ENCODE results near the gene SERPINA10. TPM values are rescaled to one million over a fixed set of nuclear protein-coding genes. Genes with fewer than 3 reads are reported as not detected.
A peak's percentile ranks its signal among the peaks of the same experiment; 100 is the strongest.

SERPINA10 gene
- total and polyA plus RNA-seq, 2 of the 13 experiments (the other 11 are each of a cell fraction or from before 2014, with no cell fraction given) = 20.1 to 20.2 TPM

- no peak for TF ChIP-seq SRSF1 (optimal IDR thresholded peaks at IDR 0.05; ENCODE audit: low read depth, low read length)
Measured at GRCh38 chr14:94334872-94335271, 41.8 kb upstream of the SERPINA10 start (continued).

- H3K27me3 ChIP-seq (ENCODE audit: control insufficient read depth in 1 of 2, insufficient read depth in 2 of 2, low read length in 2 of 2) = no peaks in the 10 kb centered on the region
- H3K4me1 ChIP-seq (ENCODE audit: insufficient read depth, low read length) = peaks cover 69% of the 10 kb centered on the region
- no peaks in the 10 kb centered on the region for H3K36me3 ChIP-seq (replicated peaks in 1 of 2; ENCODE audit: control insufficient read depth in 1 of 2, insufficient read depth in 2 of 2, low read length in 2 of 2)
- no peaks in the 10 kb centered on the region for H4K20me1 ChIP-seq (ENCODE audit: insufficient read depth, low read length)
- no peaks in the 10 kb centered on the region for H3K9me3 ChIP-seq (ENCODE audit: low read length)
- no peak overlapping the region for H3K4me3 ChIP-seq (replicated peaks in 1 of 3; ENCODE audit: insufficient read depth in 1 of 3, low read depth in 2 of 3, low read length in 3 of 3)
- no peak overlapping the region for H3K4me2 ChIP-seq (ENCODE audit: low read depth, low read length)
- ChIA-PET CTCF (ENCODE audit: low intra/inter-chr PET ratio, low total read pairs) (no interaction called here), POLR2A (interaction anchor here (1.3 to 1.8 kb wide), 2 partner anchors 9 to 16 kb away, joined by 3 to 7 read pairs; partner anchors contain the start of gene SERPINA6)
- no TSS peak for BruUV-seq (replicated peaks)
- peak; percentile 92 for TF ChIP-seq ZNF7 (CRISPR knock-in tag; IDR thresholded peaks at IDR 0.05)
- TF ChIP-seq ELK4 (CRISPR knock-in tag; IDR thresholded peaks at IDR 0.05; ENCODE audit: borderline replicate concordance) = no peak
- DNase-seq (ENCODE audit: low spot score) (no peak), FAIRE-seq (no peak), ATAC-seq (no peak)
- H3K79me2 ChIP-seq (ENCODE audit: insufficient read depth, low read length) = no peaks in the 10 kb centered on the region
- H3K9ac ChIP-seq (ENCODE audit: insufficient read depth, low read depth, low read length) = no peak overlapping the region
- in situ Hi-C loops (cut with HindIII; ENCODE audit: extremely low pct_ligation_motif_present, low pct_unique_long_range_greater_than_20kb) = no loop called here
- H2AFZ ChIP-seq (ENCODE audit: low read length) = no peak overlapping the region
- no peak overlapping the region for H3K27ac ChIP-seq (ENCODE audit: extremely low read length, insufficient read depth, low read length)
- intact Hi-C loops (cut with micrococcal nuclease; ENCODE audit: unreplicated experiment) = no loop called here
Measured at GRCh38 chr14:94332587-94332986, 39.5 kb upstream of the SERPINA10 start.

GRCh38 chr14:94332063-94332583 is 39.1 kb upstream of the SERPINA10 start:
- Histone ChIP-seq H3K4me2 (ENCODE audit: low read depth, low read length) (no peak overlapping the region), H3K36me3 (replicated peaks in 1 of 2; ENCODE audit: control insufficient read depth in 1 of 2, insufficient read depth in 2 of 2, low read length in 2 of 2) (no peaks in the 10 kb centered on the region), H3K4me3 (replicated peaks in 1 of 3; ENCODE audit: insufficient read depth in 1 of 3, low read depth in 2 of 3, low read length in 3 of 3) (no peak overlapping the region), H3K4me1 (ENCODE audit: insufficient read depth, low read length) (peaks cover 73% of the 10 kb centered on the region), H4K20me1 (ENCODE audit: insufficient read depth, low read length) (no peaks in the 10 kb centered on the region), H2AFZ (ENCODE audit: low read length) (no peak overlapping the region), H3K9ac (ENCODE audit: insufficient read depth, low read depth, low read length) (no peak overlapping the region), H3K9me3 (ENCODE audit: low read length) (no peaks in the 10 kb centered on the region), H3K79me2 (ENCODE audit: insufficient read depth, low read length) (no peaks in the 10 kb centered on the region), H3K27ac (ENCODE audit: extremely low read length, insufficient read depth, low read length) (no peak overlapping the region), H3K27me3 (ENCODE audit: control insufficient read depth in 1 of 2, insufficient read depth in 2 of 2, low read length in 2 of 2) (no peaks in the 10 kb centered on the region)
- in situ Hi-C loops (cut with HindIII; ENCODE audit: extremely low pct_ligation_motif_present, low pct_unique_long_range_greater_than_20kb) = no loop called here
- no TSS peak for BruUV-seq (replicated peaks)
- FAIRE-seq (no peak), DNase-seq (ENCODE audit: low spot score) (no peak), ATAC-seq (no peak)
- intact Hi-C loops (cut with micrococcal nuclease; ENCODE audit: unreplicated experiment) = no loop called here
- CTCF ChIA-PET (ENCODE audit: low intra/inter-chr PET ratio, low total read pairs) = no interaction called here
- no peak for TF ChIP-seq ZNF556 (CRISPR knock-in tag; IDR thresholded peaks at IDR 0.05; ENCODE audit: borderline replicate concordance)
- TF ChIP-seq MYPOP (CRISPR knock-in tag; IDR thresholded peaks at IDR 0.05) = no peak
- peak; percentile 75 for TF ChIP-seq ZMYM3 (CRISPR knock-in tag; IDR thresholded peaks at IDR 0.05)
- TF ChIP-seq NCOR1 (IDR thresholded peaks at IDR 0.05; ENCODE audit: borderline replicate concordance, low read length) = no peak
- TF ChIP-seq ZNF331 (CRISPR knock-in tag; IDR thresholded peaks at IDR 0.05) = no peak
- peak; percentile 96 for TF ChIP-seq ZNF768 (CRISPR knock-in tag; IDR thresholded peaks at IDR 0.05)
- TF ChIP-seq NR0B2 (CRISPR knock-in tag; IDR thresholded peaks at IDR 0.05) = no peak
- TF ChIP-seq DDIT3 (CRISPR knock-in tag; IDR thresholded peaks at IDR 0.05) = no peak
- no peak for TF ChIP-seq ZNF724P (CRISPR knock-in tag; IDR thresholded peaks at IDR 0.05; ENCODE audit: borderline replicate concordance)
- TF ChIP-seq NFRKB (IDR thresholded peaks at IDR 0.05) = no peak
- POLR2A ChIA-PET = interaction anchor here (1.3 to 1.8 kb wide), 2 partner anchors 9 to 15 kb away, joined by 3 to 7 read pairs; partner anchors contain the start of gene SERPINA6
- WGBS (ENCODE audit: low lambda C conversion rate) = 73% methylated on average over 5 of the region's 7 CpGs

Data from HepG2 (cell line).